Activated CD4-positive, alpha-beta T cell treated with anti-CD3 and anti-CD28 coated beads for 36 hours (primary cell): ENCODE results near the gene CDC42EP3. TPM values are rescaled to one million over a fixed set of nuclear protein-coding genes. Genes with fewer than 3 reads are reported as not detected.

Experiments used
- ATAC-seq: fragments of 200-7000 bp; cut with Tn5 transposase; one replicate; pipeline ENCODE4 v1.10.0; 2021; ENCODE audit warnings: mild to moderate bottlenecking, moderate library complexity
- CTCF ChIA-PET: fragments of 350-600 bp; sonication (Branson Sonifier 250); formaldehyde crosslinking; loops from one replicate; lab custom pipeline; 2021; ENCODE audit warnings: antibody characterized with exemption; lab: Charles Lee
- POLR2A ChIA-PET: fragments of 350-600 bp; sonication (Branson Sonifier 250); formaldehyde crosslinking; loops from one replicate; lab custom pipeline; 2021; ENCODE audit warnings: antibody characterized with exemption, inconsistent platforms; lab: Charles Lee
- DNase-seq: peaks from one replicate; pipeline ENCODE4 v3.0.0-alpha.2; 2020
- H3K27ac Mint-ChIP-seq: one replicate; pipeline ENCODE4 v1.8.0; 2021; ENCODE audit warnings: mixed read lengths
- H3K27me3 Mint-ChIP-seq: one replicate; pipeline ENCODE4 v1.8.0; 2021; ENCODE audit warnings: mixed read lengths
- H3K36me3 Mint-ChIP-seq: one replicate; pipeline ENCODE4 v1.8.0; 2021; ENCODE audit warnings: low read depth, mixed read lengths
- H3K4me1 Mint-ChIP-seq: one replicate; pipeline ENCODE4 v1.8.0; 2021; ENCODE audit warnings: mixed read lengths
- H3K4me3 Mint-ChIP-seq: one replicate; pipeline ENCODE4 v1.8.0; 2021; ENCODE audit warnings: mild to moderate bottlenecking, moderate library complexity, mixed read lengths
- H3K9me3 Mint-ChIP-seq: one replicate; pipeline ENCODE4 v1.8.0; 2021; ENCODE audit warnings: low read depth, mixed read lengths
- intact Hi-C, 2 experiments: fragments of 100-400 bp; cut with DNase I in 1 of 2; cut with micrococcal nuclease in 1 of 2; formaldehyde crosslinking; loops; one replicate each; pipeline versions ENCODE4 v1.14.2 to v1.15.1; 2022 to 2024; cut with DNase I, micrococcal nuclease
- total RNA-seq, 2 experiments: library from RNA; stranded (reverse); gene quantifications; one replicate each; pipeline ENCODE4 v1.2.3, GENCODE V29; 2021

Gene CDC42EP3
- total RNA-seq, 2 experiments from 2014 or later = 16.4 to 25.2 TPM

- Mint-ChIP-seq H3K4me3 (no peak overlapping the region), H3K27me3 (no peaks in the 10 kb centered on the region), H3K4me1 (peaks cover 19% of the 10 kb centered on the region), H3K27ac (no peak overlapping the region), H3K36me3 (no peaks in the 10 kb centered on the region), H3K9me3 (no peaks in the 10 kb centered on the region)
- POLR2A ChIA-PET = interaction anchor here (0.5 kb wide), 1 partner anchor 317 kb away, joined by 4 read pairs; no protein-coding TSS in a partner anchor
- DNase-seq = no peak
- CTCF ChIA-PET = interaction anchor here (0.5 to 1.2 kb wide), 3 partner anchors 17 to 38 kb away, joined by 3 read pairs; no protein-coding TSS in a partner anchor
- peak; percentile 77 for ATAC-seq
- intact Hi-C loops = no loop called here
These were observed 35.1 kb upstream of the CDC42EP3 start for GRCh38 chr2:37706334-37707183.

- DNase-seq = no peak
- POLR2A ChIA-PET = no interaction called here
- H3K27ac Mint-ChIP-seq = no peak overlapping the region
- peaks cover 10% of the 10 kb centered on the region for H3K4me1 Mint-ChIP-seq
- H3K27me3 Mint-ChIP-seq = no peaks in the 10 kb centered on the region
- no peak overlapping the region for H3K4me3 Mint-ChIP-seq
- ATAC-seq = no peak
- no peaks in the 10 kb centered on the region for H3K36me3 Mint-ChIP-seq
- intact Hi-C loops = no loop called here
- CTCF ChIA-PET = no interaction called here
- H3K9me3 Mint-ChIP-seq = no peaks in the 10 kb centered on the region
These were observed 33.7 kb upstream of the CDC42EP3 start for GRCh38 chr2:37705191-37705590.

GRCh38 chr2:37698931-37699481 is 27.6 kb upstream of the CDC42EP3 start:
- H3K4me1 Mint-ChIP-seq = no peaks in the 10 kb centered on the region
- H3K27me3 Mint-ChIP-seq = no peaks in the 10 kb centered on the region
- ATAC-seq = no peak
- H3K4me3 Mint-ChIP-seq = no peak overlapping the region
- no peak overlapping the region for H3K27ac Mint-ChIP-seq
- CTCF ChIA-PET = interaction anchor here (0.5 kb wide), 1 partner anchor 100 kb away, joined by 3 read pairs; no protein-coding TSS in a partner anchor
- DNase-seq = no peak
- no peaks in the 10 kb centered on the region for H3K9me3 Mint-ChIP-seq
- H3K36me3 Mint-ChIP-seq = no peaks in the 10 kb centered on the region
- POLR2A ChIA-PET = no interaction called here
- intact Hi-C loops = no loop called here

GRCh38 chr2:37695336-37695735 is 23.9 kb upstream of the CDC42EP3 start:
- Mint-ChIP-seq H3K4me1 (no peaks in the 10 kb centered on the region), H3K4me3 (no peak overlapping the region), H3K27ac (no peak overlapping the region), H3K27me3 (no peaks in the 10 kb centered on the region), H3K36me3 (no peaks in the 10 kb centered on the region), H3K9me3 (no peaks in the 10 kb centered on the region)
- CTCF ChIA-PET = no interaction called here
- intact Hi-C loops = no loop called here
- ATAC-seq (no peak), DNase-seq (no peak)
- POLR2A ChIA-PET = no interaction called here

GRCh38 chr2:37692711-37693110 is 21.3 kb upstream of the CDC42EP3 start:
- ATAC-seq (no peak), DNase-seq (no peak)
- CTCF ChIA-PET = interaction anchor here (0.6 to 0.7 kb wide), 3 partner anchors 71 to 783 kb away, joined by 3 to 5 read pairs (median 3); no protein-coding TSS in a partner anchor
- H3K9me3 Mint-ChIP-seq = no peaks in the 10 kb centered on the region
- H3K4me1 Mint-ChIP-seq = peaks cover 7% of the 10 kb centered on the region
- no peak overlapping the region for H3K27ac Mint-ChIP-seq
- H3K4me3 Mint-ChIP-seq = no peak overlapping the region
- intact Hi-C loops = no loop called here
- H3K36me3 Mint-ChIP-seq = no peaks in the 10 kb centered on the region
- H3K27me3 Mint-ChIP-seq = no peaks in the 10 kb centered on the region
- POLR2A ChIA-PET = no interaction called here

- POLR2A ChIA-PET = no interaction called here
- intact Hi-C loops = no loop called here
- DNase-seq (no peak), ATAC-seq (no peak)
- CTCF ChIA-PET = interaction anchor here (0.7 to 1.0 kb wide), 3 partner anchors 9 to 69 kb away, joined by 3 read pairs; no protein-coding TSS in a partner anchor
- peaks cover 26% of the 10 kb centered on the region for H3K4me1 Mint-ChIP-seq
- no peaks in the 10 kb centered on the region for H3K9me3 Mint-ChIP-seq
- no peaks in the 10 kb centered on the region for H3K27me3 Mint-ChIP-seq
- no peak overlapping the region for H3K4me3 Mint-ChIP-seq
- no peaks in the 10 kb centered on the region for H3K36me3 Mint-ChIP-seq
- H3K27ac Mint-ChIP-seq = no peak overlapping the region
These were observed 18.3 kb upstream of the CDC42EP3 start for GRCh38 chr2:37689751-37690150.

GRCh38 chr2:37688771-37689468 is 17.5 kb upstream of the CDC42EP3 start:
- Mint-ChIP-seq H3K4me1 (peaks cover 33% of the 10 kb centered on the region), H3K9me3 (no peaks in the 10 kb centered on the region), H3K27ac (no peak overlapping the region), H3K27me3 (no peaks in the 10 kb centered on the region), H3K36me3 (no peaks in the 10 kb centered on the region), H3K4me3 (no peak overlapping the region)
- no peak for ATAC-seq
- CTCF ChIA-PET = interaction anchor here (0.8 to 1.0 kb wide), 2 partner anchors 9 to 11 kb away, joined by 3 read pairs; no protein-coding TSS in a partner anchor
- DNase-seq = no peak
- intact Hi-C loops = no loop called here
- POLR2A ChIA-PET = no interaction called here

GRCh38 chr2:37686792-37687526 is 15.5 kb upstream of the CDC42EP3 start:
- Mint-ChIP-seq H3K27me3 (no peaks in the 10 kb centered on the region), H3K4me1 (peaks cover 48% of the 10 kb centered on the region), H3K9me3 (peaks cover 5% of the 10 kb centered on the region), H3K36me3 (no peaks in the 10 kb centered on the region), H3K4me3 (no peak overlapping the region), H3K27ac (no peak overlapping the region)
- DNase-seq (no peak), ATAC-seq (peak; percentile 45)
- ChIA-PET CTCF (interaction anchor here (1.2 kb wide), 1 partner anchor 53 kb away, joined by 3 read pairs; no protein-coding TSS in a partner anchor), POLR2A (no interaction called here)
- intact Hi-C loops = no loop called here

- ATAC-seq (no peak), DNase-seq (no peak)
- Mint-ChIP-seq H3K36me3 (no peaks in the 10 kb centered on the region), H3K27ac (peak overlapping the region; percentile 9), H3K4me3 (no peak overlapping the region), H3K9me3 (peaks cover 6% of the 10 kb centered on the region), H3K27me3 (no peaks in the 10 kb centered on the region), H3K4me1 (peaks cover 48% of the 10 kb centered on the region)
- ChIA-PET POLR2A (no interaction called here), CTCF (interaction anchor here (0.6 to 1.6 kb wide), 3 partner anchors 22 to 288 kb away, joined by 3 read pairs; no protein-coding TSS in a partner anchor)
- intact Hi-C loops = loop anchor here (1.0 to 2.0 kb wide), 5 partner anchors 14 to 59 kb away; partner anchors contain the start of gene CDC42EP3 (in 1 of the 2)
These were observed 13.4 kb upstream of the CDC42EP3 start for GRCh38 chr2:37684809-37685208.

GRCh38 chr2:37683921-37684780 is 12.7 kb upstream of the CDC42EP3 start:
- POLR2A ChIA-PET = interaction anchor here (0.5 to 0.9 kb wide), 2 partner anchors 12 to 77 kb away, joined by 4 read pairs; no protein-coding TSS in a partner anchor
- Mint-ChIP-seq H3K4me3 (peak overlapping the region; percentile 32), H3K4me1 (peaks cover 48% of the 10 kb centered on the region), H3K36me3 (no peaks in the 10 kb centered on the region), H3K27ac (peak overlapping the region; percentile 95), H3K9me3 (peaks cover 6% of the 10 kb centered on the region), H3K27me3 (no peaks in the 10 kb centered on the region)
- intact Hi-C loops = loop anchor here (1.0 to 2.0 kb wide), 5 partner anchors 13 to 58 kb away; partner anchors contain the start of gene CDC42EP3 (in 1 of the 2)
- CTCF ChIA-PET = interaction anchor here (1.3 to 1.6 kb wide), 3 partner anchors 23 to 288 kb away, joined by 3 read pairs; no protein-coding TSS in a partner anchor
- ATAC-seq (peak; percentile 95), DNase-seq (no peak)
